CD4-positive, alpha-beta T cell treated with Interleukin-10 for 1 hour (primary cell): ENCODE measurements around the gene SLC7A6OS.

Experiments
- DNase-seq: peaks from one replicate; pipeline ENCODE4 v3.0.0-alpha.2; 2020

The SLC7A6OS gene

DNA sequence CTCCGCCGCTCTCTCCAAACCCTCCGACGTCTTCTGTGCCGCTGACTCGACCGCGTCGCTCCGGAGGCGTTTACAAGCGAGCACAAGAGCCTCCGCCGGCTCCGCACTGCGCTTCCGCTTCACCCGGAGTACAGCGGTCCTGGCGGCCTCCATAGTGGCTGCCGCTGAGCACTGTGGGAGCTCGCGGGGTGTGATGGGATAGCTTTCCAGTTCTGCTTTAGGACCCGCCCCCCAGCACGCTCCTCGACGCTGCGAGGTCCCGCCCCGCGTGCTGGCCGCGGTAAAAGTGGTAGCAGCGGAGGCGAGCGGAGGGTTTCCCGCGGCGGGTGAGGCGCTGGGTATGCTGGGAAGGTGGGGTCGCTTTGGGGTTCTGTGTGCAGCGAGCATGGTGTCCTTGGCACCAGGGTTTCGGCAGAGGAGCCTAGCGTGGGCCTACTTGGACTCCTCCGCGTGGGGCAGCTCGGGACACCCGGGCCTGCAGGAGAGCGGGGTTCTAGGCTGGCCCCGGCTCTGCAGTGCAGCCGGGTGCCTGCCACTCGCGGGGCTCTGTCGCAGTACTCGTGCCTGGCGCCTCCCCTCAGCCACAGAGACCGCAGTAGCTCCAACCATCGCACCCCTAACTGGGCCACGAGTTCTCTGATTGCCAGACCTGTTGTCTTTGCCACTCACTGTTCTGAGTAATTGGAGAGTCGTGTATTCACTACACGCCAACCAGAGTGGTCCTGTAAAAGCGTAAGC, at the start of gene SLC7A6OS, which contains the start of gene PRMT7:
TSS of gene SLC7A6OS (minus strand) at position 173 of the 738 bp plus-strand sequence. CDS start at position 153, 20 bp downstream.
TSS of gene PRMT7 (plus strand) at position 246 of the 738 bp plus-strand sequence. CDS start 4,961 bp downstream, outside the sequence.
- DNase-seq, result peak; percentile 92

DNA sequence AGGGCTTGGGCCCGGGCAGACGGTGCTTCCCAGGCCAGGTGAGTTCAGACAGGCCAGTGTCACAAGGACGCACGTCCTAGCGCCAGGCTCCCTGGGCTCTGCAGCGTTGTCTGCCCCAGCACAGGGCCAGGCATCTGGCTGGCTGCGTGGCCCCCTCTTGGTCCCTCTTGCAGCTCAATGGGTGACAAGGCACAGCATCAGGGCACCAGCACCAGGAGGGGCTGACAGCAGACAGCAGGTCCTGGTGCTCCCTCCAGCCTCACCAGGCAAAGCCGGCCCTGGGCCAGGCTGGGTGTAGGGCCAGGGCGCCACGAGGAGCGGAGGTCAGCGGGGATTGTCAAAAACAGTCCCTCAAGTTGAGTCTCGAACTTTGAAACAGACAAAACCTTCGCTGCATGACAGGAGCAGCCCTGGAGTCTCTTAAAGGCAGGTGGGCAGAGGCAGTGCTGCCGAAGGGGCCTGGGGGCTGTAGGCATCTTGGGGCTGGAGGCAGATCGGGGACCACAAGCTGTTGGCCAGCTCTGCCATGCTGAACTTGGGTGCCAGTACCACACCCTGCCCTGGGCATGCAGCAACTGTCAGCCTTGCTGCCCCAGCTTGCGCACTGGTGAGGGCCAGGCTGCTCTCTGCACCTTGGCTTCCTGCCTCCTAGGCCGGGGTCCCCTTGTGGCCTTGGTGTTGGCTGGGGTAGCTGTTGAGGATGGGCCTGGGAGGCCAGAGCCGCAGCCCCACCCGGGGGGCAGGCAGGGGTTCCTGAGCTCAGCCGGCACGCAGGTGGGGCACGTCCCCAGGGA, 48.8 kb upstream of the SLC7A6OS start:
- DNase-seq, result no peak

DNA sequence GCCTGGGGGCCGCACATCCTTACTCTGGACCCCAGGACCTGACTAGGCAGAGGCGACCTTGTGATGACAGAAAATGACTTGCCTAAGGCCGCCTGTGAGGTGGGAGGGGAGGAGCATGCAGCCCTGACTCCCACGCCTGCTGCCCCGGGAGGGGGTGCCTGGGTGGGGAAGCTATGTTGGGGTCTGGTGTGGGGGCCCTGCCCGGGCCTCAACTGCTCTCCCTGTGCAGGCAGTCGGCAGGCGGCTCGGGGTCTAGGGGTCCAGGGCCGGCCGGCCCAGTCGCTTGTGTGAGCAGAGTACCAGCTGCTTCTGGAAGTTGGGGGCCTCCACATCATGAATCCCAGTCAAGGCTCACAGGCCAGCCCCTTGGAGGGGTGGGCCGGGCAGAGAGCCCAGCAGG, 48.2 kb upstream of the SLC7A6OS start:
- no peak for DNase-seq

DNA sequence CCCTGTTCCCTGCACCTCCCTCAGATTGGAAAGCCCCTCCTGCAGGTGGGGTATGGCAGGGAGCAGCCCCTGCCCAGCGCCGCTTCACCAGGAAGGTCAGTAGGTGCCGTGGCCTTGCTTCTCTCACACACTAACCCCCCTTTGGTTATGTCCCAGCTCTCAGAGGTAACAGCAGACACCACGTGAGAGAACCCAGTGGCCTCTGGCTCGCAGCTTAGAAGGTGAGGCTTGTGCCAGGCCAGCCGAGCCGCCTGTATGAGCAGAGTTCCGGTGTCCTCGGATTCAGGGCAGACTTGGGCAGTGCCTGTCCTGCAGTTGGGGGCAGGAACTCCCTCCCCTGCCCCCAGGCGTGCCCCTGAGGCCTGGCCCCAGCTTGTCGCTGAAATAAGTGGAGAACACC, 47.2 kb upstream of the SLC7A6OS start:
- DNase-seq, result no peak

DNA sequence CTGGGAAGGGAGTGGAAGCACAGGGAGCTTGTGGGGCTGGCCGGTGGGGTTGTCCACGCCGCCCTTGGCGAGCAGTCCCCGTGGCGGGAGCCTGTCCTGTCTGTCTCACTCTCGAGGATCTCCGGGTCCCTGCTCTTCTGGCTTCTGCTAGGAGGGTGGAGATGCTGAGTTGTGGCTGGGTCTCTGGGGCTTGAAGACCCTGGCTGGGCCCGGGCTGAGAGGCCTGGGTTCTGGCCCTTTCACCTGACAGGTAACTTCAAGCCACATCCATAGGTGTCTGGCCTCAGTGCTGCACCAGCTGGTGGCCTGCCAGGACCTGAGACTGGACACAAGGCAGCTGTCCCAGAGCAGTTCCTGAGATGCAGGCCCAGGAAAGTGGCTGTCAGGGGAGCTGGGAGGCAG, 46.8 kb upstream of the SLC7A6OS start:
- DNase-seq, result no peak

DNA sequence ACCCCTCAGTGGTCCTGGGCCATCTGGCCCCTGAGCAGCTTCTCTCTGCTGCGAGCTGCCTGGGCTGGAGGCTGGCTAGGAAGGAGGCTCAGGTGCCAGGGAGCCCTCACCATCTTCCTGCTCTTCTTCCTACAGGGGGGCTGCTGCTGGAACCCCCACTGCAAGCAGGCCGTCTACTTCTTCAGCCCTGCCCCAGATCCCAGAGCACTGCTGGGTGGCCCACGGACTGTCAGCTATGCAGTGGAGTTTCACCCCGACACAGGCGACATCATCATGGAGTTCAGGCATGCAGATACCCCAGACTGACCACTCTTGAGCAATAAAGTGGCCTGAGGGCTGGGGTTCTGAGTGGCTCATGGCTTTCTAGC, 46.2 kb upstream of the SLC7A6OS start:
- DNase-seq, result no peak

DNA sequence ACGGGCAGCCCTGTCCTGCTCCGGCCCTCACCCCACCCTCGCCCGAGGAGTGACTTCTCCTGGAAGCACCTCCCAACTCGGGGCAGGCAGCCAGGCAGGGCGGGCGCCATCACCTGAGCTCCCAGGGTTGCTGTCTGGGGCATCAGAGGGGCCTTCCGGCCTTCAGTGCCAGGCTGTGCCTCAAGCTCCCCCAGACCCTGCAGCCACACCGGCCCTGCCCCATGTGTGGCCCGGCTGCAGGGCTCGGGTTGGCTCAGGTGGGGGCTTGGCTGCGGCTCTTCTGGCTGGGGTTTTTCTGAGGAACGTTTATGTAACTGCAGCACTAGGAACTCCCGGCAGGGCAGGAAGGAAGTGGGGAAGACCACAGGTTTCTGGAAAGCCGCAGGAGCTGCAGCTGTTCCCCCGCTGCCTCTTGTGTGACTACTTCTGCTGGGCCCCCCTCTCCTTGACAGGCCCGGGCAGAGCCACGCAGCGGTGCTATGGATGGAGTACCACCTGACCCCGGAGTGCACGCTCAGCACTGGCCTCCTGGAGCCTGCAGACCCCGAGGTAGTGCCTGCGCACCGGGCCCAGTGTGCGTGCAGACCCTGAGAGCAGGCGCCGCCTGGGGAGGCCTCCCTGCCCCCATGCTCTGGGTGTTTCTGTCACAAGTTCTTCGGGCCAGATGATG, 45.6 kb upstream of the SLC7A6OS start:
- DNase-seq, result peak; percentile 70

DNA sequence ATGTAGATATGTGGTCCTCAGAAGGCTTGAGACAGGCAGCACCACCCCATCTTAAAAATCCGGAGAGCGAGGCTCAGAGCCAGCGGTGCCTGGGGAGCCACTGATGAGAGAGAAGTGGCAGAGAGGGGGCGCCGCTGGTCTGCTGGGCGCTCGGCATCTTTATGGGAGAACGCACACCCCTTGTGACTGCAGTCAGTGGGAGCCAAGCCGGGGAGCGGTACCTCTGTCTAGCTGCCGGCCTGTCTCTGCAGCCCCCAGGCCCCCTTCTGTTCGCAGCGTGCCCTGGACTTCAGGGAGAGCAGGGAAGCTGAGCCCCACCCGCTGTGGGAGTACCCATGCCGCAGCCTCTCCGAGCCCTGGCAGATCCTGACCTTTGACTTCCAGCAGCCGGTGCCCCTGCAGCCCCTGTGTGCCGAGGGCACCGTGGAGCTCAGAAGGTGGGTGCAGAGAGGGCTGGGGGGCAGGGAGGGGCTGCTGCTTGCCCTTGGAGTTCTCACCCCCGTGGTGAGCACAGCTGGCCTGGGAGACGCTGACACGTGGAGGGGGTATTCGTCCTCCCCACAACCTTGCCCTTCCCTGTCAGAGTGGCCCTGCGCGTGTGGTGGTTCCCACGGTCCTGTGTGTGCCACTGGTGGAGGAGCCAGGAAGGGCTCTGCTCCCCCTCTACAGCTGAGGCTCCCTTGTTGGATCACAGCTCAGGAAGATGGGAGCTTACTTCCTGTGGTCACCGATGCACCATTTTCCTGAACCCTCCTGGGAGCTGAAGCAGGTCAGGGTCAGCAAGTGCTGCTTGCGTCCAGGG, 44.9 kb upstream of the SLC7A6OS start:
- DNase-seq, result no peak

DNA sequence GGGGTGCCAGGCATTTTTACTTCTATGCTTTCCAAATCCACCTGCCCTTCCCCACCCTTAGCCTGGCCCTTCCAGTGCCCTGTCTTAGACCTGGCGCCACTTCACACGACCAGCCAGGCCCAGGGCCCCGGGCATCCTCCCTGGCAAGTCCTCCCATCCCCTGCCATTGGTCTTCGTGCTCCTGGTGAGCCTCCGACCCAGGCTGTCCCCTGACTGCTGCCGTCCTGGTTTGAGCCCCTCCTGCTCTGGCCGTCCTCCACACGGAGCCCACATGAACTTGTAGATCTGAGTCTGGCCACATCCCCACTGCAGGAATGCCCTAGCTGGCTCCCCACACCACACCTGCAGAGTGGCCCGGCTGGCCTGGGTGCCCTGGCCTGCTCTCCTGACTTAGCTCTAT, 44.1 kb upstream of the SLC7A6OS start:
- DNase-seq, result no peak

DNA sequence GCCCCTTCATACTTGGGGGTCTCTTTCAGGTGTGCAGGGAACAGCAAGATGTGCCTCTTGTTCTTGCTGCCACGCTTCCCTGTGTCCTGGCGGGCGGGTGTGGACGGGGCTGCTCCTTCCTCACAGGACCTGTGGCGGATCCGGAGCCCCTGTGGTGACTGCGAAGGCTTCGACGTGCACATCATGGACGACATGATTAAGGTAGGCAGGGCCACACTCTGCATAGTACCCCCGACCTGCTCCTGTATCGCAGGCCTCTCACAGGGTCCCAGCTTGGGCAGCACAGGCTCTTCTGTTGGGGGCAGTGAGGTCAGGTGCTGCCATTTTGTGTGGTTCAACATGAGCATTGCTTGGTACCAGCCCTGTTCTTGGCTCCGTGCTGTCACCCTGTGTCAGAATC, 42.6 kb upstream of the SLC7A6OS start:
- no peak for DNase-seq

DNA sequence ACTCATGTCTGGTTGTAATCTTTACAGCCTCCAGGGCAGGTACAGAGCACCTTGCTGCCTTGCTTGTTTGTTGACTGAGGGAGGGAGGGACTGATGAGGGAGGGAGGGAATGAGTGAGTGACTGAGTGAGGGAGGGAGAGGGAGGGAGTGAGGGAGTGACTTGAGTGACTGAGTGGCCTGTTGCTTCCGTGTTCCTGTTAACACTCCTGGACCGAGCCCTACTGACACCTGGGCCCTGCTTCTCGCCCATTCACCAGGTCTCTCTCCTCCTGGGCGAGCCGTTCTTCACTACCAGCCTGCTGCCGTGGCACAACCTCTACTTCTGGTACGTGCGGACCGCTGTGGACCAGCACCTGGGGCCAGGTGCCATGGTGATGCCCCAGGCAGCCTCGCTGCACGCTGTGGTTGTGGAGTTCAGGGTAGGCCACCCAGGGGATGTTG, 41.3 kb upstream of the SLC7A6OS start:
- no peak for DNase-seq

DNA sequence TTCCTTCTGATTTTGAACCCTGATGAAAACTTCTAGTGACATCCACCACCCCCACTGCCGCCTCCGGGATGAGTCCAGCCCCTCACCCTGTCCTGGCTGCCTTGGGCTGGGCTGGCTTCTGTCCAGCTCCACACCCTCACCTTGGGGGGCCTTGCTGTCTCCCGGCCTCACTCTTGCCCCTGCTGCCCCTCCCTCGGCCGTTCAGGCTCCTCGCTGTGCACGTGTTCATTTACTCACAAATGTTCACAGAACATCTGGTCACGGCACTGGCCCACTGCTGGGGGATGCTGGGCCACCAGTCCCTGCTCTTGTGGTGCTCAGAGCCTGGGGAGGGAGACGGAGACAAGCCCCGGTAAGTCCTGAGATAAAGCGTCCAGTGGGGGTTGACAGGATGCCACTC, 40.7 kb upstream of the SLC7A6OS start:
- no peak for DNase-seq

DNA sequence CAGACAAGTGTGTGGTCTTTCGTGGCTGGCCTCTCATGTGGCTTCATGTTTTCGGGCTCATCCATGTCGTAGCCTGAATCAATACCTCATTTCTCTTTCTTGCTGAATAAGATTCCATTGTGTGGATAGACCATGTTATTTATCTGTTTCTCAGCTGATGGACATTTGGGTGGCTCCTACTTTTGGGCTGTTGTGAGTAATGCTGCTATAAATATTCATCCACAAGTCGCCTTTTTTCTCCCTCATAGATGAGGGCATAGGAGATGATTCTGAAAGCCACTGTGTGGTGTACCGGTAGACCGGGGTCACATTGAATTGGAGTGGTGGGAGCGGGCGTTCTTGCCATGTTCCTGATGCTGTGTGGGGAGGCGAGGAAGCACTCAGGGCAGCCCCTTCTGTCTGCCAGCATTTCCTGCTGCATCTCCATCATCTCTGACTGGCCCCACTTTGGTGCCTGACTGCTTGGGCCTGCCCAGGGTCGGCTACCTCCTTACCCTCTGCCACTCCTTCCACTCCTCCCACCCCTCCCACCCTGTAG, 40.1 kb upstream of the SLC7A6OS start:
- no peak for DNase-seq

DNA sequence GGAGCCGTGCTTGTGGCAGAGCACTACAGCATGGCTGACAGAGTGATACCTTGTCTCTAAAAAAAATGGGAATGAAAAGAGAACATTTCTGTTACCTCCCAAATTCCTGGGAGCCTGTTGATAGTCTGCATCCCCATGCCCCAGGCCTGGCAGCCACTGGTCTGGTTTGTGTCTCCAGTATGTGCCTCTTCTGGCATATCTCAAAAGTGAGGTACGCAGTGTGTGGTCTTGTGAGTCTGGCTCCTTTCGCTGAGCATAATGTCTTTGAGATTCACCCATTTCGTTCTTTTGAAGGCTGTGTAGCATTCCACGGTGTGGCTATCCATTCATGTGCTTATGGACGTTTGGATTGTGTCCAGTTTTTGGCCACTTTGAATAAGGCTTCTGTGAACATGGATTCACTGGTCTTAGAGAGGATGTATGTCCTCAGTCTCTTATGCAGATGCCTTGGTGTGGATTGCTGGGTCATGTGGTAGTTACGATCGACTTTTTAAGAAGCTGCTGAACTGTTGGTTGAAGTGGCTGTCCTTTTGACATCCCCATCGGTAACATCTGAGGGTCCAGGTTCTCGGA, 39.2 kb upstream of the SLC7A6OS start:
- DNase-seq, result no peak

DNA sequence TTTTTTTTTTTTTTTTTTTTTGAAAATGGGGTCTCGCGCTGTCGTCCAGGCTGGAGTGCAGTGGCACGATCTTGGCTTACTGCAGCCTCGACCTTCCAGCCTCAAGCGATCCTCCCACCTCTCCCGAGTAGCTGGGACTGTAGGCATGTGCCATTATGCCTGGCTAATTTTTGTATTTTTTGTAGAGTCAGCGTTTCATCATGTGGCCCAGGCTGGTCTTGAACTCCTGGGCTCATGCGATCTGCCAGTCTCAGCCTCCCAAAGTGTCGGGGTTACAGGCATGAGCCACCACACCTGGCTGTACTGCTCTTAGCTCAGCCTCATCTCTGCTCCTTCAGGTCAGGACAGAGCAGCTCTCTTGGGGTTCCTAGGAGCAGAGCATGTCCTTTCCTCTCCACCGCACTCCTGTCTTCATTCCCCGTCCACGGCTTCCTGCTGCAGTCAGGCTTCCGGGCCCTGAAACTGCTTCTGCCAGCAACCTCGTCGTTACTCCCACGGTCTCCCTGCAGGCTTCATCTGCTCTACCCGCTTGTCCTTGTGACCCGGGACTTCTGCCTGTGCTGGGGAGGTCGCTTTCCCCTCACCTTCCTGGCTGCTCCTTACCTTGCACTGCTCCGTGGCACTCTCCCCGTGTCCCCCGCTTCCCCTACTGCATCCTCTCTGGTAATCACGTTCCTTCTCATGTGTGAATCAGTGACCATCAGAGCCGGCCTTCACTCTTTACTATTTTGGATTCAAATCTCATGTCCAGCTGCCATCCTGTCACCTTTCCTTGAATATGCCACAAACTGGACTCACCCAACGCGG, 38.1 kb upstream of the SLC7A6OS start:
- no peak for DNase-seq

DNA sequence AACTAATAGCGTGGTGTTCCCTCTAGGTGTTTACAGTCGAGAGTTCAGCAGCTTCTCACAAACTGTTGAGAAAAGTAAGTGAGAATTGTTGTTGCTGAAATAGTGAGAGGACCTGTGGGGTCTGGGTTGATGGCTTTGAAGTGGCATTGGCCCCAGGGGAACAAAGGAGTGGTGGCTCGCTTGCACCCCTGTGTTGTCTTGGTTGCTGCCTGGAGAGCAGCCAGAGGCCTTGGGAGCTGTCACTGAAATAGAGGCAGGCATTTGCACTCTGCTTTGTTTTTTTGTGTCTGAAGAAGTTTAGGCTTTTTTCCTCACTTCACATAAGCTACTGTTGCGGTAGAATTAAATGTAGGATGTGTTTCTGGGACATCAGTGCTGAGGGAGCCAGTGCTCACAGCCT, 36.9 kb upstream of the SLC7A6OS start:
- no peak for DNase-seq

DNA sequence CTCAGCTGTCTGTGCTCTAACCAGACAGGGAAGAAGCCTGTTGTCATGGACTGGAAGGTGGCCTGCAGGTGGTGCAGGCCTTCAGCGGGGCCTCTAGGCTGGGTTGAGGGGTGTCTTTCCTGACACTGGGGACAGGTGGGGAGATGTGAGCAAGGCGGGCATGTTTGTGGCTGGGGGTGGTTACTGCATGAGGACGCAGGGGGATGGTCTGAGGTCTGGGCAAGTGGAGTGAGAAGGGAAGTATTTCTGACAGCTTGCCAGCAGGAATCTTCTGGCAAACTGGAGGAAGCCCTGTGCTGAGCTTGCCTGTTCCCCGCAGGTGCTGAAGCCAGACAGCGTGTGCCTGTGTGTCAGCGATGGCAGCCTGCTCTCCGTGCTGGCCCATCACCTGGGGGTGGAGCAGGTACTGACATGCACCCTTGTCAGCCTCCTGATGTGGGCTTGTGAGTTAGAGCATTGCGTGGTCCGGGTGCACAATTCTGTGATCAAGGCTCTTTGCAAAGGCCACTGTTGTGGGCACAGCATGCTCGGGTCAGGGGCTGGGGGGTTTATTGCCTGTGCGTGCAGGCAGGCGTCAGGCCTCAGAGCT, 36.2 kb upstream of the SLC7A6OS start:
- no peak for DNase-seq

DNA sequence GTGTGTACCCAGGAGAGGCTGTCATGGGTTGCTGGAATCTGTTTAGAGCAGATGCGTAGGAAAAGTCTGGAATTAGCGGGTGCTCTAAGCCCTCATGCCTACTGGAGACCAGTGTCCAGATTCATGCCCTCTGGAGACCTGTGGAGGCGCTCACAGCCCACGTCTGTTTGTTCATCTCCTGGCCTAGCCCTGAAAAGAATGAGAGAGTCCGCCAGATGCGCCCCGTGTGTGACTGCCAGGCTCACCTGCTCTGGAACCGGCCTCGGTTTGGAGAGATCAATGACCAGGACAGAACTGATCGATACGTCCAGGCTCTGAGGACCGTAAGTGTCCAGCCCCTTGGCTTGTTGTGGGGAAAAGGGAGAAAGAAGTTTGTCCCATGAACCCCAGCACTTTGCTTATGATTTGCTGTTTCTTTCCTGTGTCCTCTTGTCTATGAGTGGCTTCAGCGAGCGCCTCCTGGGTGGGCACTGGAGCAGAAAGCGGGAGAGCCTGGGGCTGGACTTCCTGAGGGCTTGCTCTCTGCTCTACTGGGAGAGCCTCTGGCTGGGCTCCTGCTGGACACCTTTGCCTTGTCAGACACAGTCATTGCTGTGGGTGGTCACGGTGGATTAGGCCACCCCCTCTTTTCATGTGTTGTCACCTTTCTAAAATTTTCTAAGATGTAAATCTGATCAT, 35.4 kb upstream of the SLC7A6OS start:
- DNase-seq, result no peak

DNA sequence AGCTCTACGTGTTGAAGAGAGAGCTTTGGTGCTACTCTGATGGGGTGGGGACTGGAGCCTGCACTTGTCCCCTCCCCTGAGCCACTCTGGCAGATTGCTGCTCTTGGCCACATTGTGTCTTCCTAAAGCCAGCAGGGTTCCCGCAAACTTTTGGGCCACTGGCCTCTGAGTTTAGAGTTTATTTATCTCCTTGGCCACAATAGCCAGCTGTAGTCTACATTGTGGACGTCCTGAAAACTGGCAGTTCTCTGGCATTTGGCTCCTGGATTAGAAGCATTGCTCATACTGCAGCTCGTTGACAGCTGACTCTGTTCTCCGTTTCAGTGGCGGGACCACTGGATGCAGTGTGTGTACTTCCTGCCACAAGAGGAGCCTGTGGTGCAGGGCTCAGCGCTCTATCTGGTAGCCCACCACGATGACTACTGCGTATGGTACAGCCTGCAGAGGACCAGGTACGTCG, 34.6 kb upstream of the SLC7A6OS start:
- no peak for DNase-seq

DNA sequence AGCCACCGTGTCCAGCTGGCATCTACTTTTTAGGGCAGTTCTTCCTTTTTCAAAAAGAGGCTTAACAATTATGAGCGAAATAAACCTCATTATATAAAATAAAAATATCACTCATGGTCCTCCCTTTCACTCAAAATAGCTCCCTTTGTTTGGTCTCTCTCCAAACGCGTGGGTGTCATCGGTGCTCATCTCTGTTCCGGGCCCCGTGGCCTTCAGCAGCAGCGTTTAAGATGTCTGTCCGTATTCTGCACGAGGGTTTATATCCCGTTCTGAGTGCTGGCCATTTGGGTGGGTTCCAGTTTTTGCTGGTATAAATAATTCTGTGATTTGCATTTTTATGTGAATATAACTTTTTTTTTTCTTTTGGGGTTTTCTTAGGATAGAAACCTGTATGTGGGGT, 33.5 kb upstream of the SLC7A6OS start:
- DNase-seq, result no peak
